Type B pancreatic cell (in vitro differentiated cells): ENCODE results near the gene REV1. TPM values are rescaled to one million over a fixed set of nuclear protein-coding genes. Genes with fewer than 3 reads are reported as not detected.
"Not testable (repeated sequence)": the region's sequence is repeated elsewhere in the genome, so short reads cannot be mapped to it uniquely, and the experiment has no call there.

ENCODE experiments used
- DNase-seq: peaks from one replicate; pipeline ENCODE4 v3.0.0; 2021; ENCODE audit warnings: mixed read lengths; ENCODE audit not compliant: unreplicated experiment; ENCODE audit errors: extremely low spot score
- H3K27ac Mint-ChIP-seq: 2 replicates; pipeline ENCODE4 v1.8.0; 2021; ENCODE audit warnings: mild to moderate bottlenecking, mixed read lengths
- H3K27me3 Mint-ChIP-seq: 2 replicates; pipeline ENCODE4 v1.8.0; 2021; ENCODE audit warnings: mixed read lengths
- H3K36me3 Mint-ChIP-seq: 2 replicates; pipeline ENCODE4 v1.8.0; 2021; ENCODE audit warnings: mixed read lengths
- H3K4me1 Mint-ChIP-seq: one replicate; pipeline ENCODE4 v1.8.0; 2021; ENCODE audit warnings: mixed read lengths; ENCODE audit not compliant: unreplicated experiment
- H3K4me3 Mint-ChIP-seq: 2 replicates; pipeline ENCODE4 v1.8.0; 2021; ENCODE audit warnings: mild to moderate bottlenecking, mixed read lengths
- H3K9me3 Mint-ChIP-seq: 2 replicates; pipeline ENCODE4 v1.8.0; 2021; ENCODE audit warnings: mixed read lengths
- total RNA-seq: library from RNA; stranded (reverse); gene quantifications from 2 replicates; pipeline ENCODE4 v1.2.1, GENCODE V29; 2021; ENCODE audit warnings: low replicate concordance
- TF ChIP-seq, protein P1 (sequence below): fragments of 200-600 bp; sonication (generic); conservative IDR thresholded peaks from 2 replicates; pipeline ENCODE4 v1.5.0; 2021; ENCODE audit warnings: antibody characterized with exemption, mild to moderate bottlenecking

Gene REV1
- total RNA-seq, 1 donor from 2014 or later = 42.6 TPM

GRCh38 chr2:99365661-99366060 lies 124.2 kb downstream of the REV1 start:
- DNase-seq = no peak
- Mint-ChIP-seq H3K9me3 (no peaks in the 10 kb centered on the region), H3K36me3 (peaks cover 27% of the 10 kb centered on the region), H3K4me1 (no peaks in the 10 kb centered on the region), H3K4me3 (no peak overlapping the region), H3K27ac (no peak overlapping the region), H3K27me3 (no peaks in the 10 kb centered on the region)
- TF ChIP-seq, protein P1, sequence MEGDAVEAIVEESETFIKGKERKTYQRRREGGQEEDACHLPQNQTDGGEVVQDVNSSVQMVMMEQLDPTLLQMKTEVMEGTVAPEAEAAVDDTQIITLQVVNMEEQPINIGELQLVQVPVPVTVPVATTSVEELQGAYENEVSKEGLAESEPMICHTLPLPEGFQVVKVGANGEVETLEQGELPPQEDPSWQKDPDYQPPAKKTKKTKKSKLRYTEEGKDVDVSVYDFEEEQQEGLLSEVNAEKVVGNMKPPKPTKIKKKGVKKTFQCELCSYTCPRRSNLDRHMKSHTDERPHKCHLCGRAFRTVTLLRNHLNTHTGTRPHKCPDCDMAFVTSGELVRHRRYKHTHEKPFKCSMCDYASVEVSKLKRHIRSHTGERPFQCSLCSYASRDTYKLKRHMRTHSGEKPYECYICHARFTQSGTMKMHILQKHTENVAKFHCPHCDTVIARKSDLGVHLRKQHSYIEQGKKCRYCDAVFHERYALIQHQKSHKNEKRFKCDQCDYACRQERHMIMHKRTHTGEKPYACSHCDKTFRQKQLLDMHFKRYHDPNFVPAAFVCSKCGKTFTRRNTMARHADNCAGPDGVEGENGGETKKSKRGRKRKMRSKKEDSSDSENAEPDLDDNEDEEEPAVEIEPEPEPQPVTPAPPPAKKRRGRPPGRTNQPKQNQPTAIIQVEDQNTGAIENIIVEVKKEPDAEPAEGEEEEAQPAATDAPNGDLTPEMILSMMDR = no peak

- no peak overlapping the region for H3K4me3 Mint-ChIP-seq
- DNase-seq = no peak
- H3K4me1 Mint-ChIP-seq = peaks cover 8% of the 10 kb centered on the region
- H3K36me3 Mint-ChIP-seq = peaks cover 17% of the 10 kb centered on the region
- TF ChIP-seq, protein P1 = no peak
- no peak overlapping the region for H3K27ac Mint-ChIP-seq
- H3K9me3 Mint-ChIP-seq = no peaks in the 10 kb centered on the region
- no peaks in the 10 kb centered on the region for H3K27me3 Mint-ChIP-seq
These were observed 133.0 kb downstream of the REV1 start for GRCh38 chr2:99356853-99357252.

DNA sequence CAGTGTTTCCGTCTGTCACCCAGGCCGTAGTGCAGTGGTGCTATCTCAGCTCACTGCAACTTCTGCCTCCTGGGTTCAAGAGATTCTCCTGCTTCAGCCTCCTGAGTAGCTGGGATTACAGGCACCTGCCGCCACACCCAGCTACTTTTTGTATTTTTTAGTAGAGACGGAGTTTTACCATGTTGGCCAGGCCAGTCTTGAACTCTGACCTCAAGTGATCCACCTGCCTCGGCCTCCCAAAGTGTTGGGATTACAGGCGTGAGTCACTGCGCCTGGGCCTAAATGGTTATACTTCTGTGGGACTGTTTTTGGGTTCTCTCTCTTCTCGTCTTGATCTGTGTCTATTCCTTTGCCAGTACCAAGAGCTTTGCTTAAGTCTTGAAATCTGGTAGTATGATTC lies 135.0 kb downstream of the REV1 start:
- not testable (repeated sequence) for H3K4me3 Mint-ChIP-seq, DNase-seq, H3K27ac Mint-ChIP-seq, H3K4me1 Mint-ChIP-seq, H3K27me3 Mint-ChIP-seq, H3K9me3 Mint-ChIP-seq, H3K36me3 Mint-ChIP-seq

GRCh38 chr2:99354070-99354469 lies 135.7 kb downstream of the REV1 start:
- H3K9me3 Mint-ChIP-seq = no peaks in the 10 kb centered on the region
- no peak overlapping the region for H3K4me3 Mint-ChIP-seq
- no peaks in the 10 kb centered on the region for H3K27me3 Mint-ChIP-seq
- DNase-seq = no peak
- no peak overlapping the region for H3K27ac Mint-ChIP-seq
- TF ChIP-seq, protein P1 = no peak
- peaks cover 10% of the 10 kb centered on the region for H3K36me3 Mint-ChIP-seq
- peaks cover 8% of the 10 kb centered on the region for H3K4me1 Mint-ChIP-seq

Other genes starting within 250 kb of the REV1 start
- not detected in 2 replicates for gene LYG2, start 234.4 kb downstream of the REV1 start, total RNA-seq
- gene LYG1, start 188.8 kb downstream of the REV1 start, total RNA-seq = 1.6 and 2.1 TPM in 2 replicates
- 27.6 and 29.1 TPM in 2 replicates for gene TXNDC9, start 153.7 kb downstream of the REV1 start, total RNA-seq
- gene EIF5B, start 152.6 kb downstream of the REV1 start, total RNA-seq = 44.2 and 44.8 TPM in 2 replicates